ENCODE data around the gene STARD7. TPM values are rescaled to one million over a fixed set of nuclear protein-coding genes. Genes with fewer than 3 reads are reported as not detected.

Gene STARD7
- total and polyA plus RNA-seq, 9 of the 15 experiments (the other 6 are each of a cell fraction or from before 2014, with no cell fraction given), result 90.9 to 196 (median 145) TPM

DNA sequence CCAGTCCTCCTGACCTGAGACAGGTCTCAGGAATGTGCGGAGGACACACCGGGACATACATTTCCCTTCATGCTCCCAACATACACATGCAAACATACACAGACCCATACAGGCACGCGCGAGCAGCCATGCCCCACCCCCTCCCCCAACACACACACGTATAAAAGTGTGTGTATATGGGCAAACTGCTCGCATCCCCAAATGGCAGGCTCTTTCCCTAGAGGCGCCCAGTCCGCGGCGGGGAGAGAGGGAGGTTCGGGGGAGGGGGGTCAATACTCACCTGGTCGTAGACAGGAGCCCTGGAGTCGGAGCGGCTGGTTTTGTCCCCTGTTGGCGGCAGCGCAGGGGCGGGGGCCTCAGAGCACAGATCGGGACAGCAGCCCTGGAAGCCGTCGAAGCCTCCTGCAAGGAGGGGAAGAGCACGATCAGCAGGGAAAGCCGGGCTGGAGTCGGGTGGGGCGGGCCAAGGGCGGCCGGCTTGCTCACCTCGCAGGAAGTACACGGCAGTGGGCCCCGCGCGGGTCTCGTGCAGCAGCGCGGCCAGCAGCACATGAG lies 64.1 kb downstream of the STARD7 start:
- no peak for ATAC-seq
- TF ChIP-seq EZH2 (IDR thresholded peaks at IDR 0.05; ENCODE audit: borderline replicate concordance, low read depth, low read length) (no peak), CBX8 (IDR thresholded peaks at IDR 0.05; ENCODE audit: borderline replicate concordance, extremely low read depth, low read depth, low read length, poor library complexity, severe bottlenecking) (no peak), SRF (CRISPR knock-in tag; IDR thresholded peaks at IDR 0.05) (no peak), KLF10 (CRISPR knock-in tag; IDR thresholded peaks at IDR 0.05) (no peak)
- TF ChIP-seq, protein P1, sequence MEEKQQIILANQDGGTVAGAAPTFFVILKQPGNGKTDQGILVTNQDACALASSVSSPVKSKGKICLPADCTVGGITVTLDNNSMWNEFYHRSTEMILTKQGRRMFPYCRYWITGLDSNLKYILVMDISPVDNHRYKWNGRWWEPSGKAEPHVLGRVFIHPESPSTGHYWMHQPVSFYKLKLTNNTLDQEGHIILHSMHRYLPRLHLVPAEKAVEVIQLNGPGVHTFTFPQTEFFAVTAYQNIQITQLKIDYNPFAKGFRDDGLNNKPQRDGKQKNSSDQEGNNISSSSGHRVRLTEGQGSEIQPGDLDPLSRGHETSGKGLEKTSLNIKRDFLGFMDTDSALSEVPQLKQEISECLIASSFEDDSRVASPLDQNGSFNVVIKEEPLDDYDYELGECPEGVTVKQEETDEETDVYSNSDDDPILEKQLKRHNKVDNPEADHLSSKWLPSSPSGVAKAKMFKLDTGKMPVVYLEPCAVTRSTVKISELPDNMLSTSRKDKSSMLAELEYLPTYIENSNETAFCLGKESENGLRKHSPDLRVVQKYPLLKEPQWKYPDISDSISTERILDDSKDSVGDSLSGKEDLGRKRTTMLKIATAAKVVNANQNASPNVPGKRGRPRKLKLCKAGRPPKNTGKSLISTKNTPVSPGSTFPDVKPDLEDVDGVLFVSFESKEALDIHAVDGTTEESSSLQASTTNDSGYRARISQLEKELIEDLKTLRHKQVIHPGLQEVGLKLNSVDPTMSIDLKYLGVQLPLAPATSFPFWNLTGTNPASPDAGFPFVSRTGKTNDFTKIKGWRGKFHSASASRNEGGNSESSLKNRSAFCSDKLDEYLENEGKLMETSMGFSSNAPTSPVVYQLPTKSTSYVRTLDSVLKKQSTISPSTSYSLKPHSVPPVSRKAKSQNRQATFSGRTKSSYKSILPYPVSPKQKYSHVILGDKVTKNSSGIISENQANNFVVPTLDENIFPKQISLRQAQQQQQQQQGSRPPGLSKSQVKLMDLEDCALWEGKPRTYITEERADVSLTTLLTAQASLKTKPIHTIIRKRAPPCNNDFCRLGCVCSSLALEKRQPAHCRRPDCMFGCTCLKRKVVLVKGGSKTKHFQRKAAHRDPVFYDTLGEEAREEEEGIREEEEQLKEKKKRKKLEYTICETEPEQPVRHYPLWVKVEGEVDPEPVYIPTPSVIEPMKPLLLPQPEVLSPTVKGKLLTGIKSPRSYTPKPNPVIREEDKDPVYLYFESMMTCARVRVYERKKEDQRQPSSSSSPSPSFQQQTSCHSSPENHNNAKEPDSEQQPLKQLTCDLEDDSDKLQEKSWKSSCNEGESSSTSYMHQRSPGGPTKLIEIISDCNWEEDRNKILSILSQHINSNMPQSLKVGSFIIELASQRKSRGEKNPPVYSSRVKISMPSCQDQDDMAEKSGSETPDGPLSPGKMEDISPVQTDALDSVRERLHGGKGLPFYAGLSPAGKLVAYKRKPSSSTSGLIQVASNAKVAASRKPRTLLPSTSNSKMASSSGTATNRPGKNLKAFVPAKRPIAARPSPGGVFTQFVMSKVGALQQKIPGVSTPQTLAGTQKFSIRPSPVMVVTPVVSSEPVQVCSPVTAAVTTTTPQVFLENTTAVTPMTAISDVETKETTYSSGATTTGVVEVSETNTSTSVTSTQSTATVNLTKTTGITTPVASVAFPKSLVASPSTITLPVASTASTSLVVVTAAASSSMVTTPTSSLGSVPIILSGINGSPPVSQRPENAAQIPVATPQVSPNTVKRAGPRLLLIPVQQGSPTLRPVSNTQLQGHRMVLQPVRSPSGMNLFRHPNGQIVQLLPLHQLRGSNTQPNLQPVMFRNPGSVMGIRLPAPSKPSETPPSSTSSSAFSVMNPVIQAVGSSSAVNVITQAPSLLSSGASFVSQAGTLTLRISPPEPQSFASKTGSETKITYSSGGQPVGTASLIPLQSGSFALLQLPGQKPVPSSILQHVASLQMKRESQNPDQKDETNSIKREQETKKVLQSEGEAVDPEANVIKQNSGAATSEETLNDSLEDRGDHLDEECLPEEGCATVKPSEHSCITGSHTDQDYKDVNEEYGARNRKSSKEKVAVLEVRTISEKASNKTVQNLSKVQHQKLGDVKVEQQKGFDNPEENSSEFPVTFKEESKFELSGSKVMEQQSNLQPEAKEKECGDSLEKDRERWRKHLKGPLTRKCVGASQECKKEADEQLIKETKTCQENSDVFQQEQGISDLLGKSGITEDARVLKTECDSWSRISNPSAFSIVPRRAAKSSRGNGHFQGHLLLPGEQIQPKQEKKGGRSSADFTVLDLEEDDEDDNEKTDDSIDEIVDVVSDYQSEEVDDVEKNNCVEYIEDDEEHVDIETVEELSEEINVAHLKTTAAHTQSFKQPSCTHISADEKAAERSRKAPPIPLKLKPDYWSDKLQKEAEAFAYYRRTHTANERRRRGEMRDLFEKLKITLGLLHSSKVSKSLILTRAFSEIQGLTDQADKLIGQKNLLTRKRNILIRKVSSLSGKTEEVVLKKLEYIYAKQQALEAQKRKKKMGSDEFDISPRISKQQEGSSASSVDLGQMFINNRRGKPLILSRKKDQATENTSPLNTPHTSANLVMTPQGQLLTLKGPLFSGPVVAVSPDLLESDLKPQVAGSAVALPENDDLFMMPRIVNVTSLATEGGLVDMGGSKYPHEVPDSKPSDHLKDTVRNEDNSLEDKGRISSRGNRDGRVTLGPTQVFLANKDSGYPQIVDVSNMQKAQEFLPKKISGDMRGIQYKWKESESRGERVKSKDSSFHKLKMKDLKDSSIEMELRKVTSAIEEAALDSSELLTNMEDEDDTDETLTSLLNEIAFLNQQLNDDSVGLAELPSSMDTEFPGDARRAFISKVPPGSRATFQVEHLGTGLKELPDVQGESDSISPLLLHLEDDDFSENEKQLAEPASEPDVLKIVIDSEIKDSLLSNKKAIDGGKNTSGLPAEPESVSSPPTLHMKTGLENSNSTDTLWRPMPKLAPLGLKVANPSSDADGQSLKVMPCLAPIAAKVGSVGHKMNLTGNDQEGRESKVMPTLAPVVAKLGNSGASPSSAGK (IDR thresholded peaks at IDR 0.05), result no peak
- TF ChIP-seq, protein P2, sequence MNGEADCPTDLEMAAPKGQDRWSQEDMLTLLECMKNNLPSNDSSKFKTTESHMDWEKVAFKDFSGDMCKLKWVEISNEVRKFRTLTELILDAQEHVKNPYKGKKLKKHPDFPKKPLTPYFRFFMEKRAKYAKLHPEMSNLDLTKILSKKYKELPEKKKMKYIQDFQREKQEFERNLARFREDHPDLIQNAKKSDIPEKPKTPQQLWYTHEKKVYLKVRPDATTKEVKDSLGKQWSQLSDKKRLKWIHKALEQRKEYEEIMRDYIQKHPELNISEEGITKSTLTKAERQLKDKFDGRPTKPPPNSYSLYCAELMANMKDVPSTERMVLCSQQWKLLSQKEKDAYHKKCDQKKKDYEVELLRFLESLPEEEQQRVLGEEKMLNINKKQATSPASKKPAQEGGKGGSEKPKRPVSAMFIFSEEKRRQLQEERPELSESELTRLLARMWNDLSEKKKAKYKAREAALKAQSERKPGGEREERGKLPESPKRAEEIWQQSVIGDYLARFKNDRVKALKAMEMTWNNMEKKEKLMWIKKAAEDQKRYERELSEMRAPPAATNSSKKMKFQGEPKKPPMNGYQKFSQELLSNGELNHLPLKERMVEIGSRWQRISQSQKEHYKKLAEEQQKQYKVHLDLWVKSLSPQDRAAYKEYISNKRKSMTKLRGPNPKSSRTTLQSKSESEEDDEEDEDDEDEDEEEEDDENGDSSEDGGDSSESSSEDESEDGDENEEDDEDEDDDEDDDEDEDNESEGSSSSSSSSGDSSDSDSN (IDR thresholded peaks at IDR 0.05; ENCODE audit: borderline replicate concordance in 1 of 2, low read depth in 2 of 2, low read length in 2 of 2), result no peak

More for the DNA sequence above, 64.1 kb downstream of the STARD7 start:
- WGBS (ENCODE audit: insufficient coverage, low coverage, missing lambda C conversion rate), result 73% methylated on average over 13 of the region's 35 CpGs
- Histone ChIP-seq H3K9me3 (replicated peaks; ENCODE audit: control insufficient read depth, insufficient read depth, low read depth, low read length) (no peaks in the 10 kb centered on the region), H3K79me2 (ENCODE audit: control insufficient read depth, insufficient read depth, low read length) (no peaks in the 10 kb centered on the region), H4K20me1 (replicated peaks; ENCODE audit: control insufficient read depth, insufficient read depth, low read length) (no peaks in the 10 kb centered on the region), H3K27me3 (ENCODE audit: control insufficient read depth in 2 of 2, insufficient read depth in 2 of 2, low read length in 2 of 2) (peaks cover 0 to 12% of the 10 kb centered on the region in 2 experiments; a peak in 2 of 5 replicates), H3K4me3 (no peak overlapping the region), H2AFZ (ENCODE audit: low read depth, low read length) (no peak overlapping the region), H3K36me3 (ENCODE audit: control insufficient read depth, insufficient read depth, low read length) (no peaks in the 10 kb centered on the region), H3K4me2 (ENCODE audit: insufficient read depth, low read length) (no peak overlapping the region), H3K27ac (ENCODE audit: extremely low read depth, low read depth, low read length) (no peak overlapping the region), H3K4me1 (replicated peaks in 1 of 2; ENCODE audit: control insufficient read depth in 2 of 2, insufficient read depth in 2 of 2, low read length in 2 of 2) (peaks cover 22 to 42% of the 10 kb centered on the region in 2 experiments), H3K9ac (ENCODE audit: insufficient read depth in 1 of 2, low read depth in 2 of 2, low read length in 2 of 2) (no peak overlapping the region; a peak in 1 of 4 replicates), H3K9me1 (ENCODE audit: control insufficient read depth, insufficient read depth, low read length) (no peaks in the 10 kb centered on the region)
- in situ Hi-C loops (cut with MboI), result no loop called here
- intact Hi-C loops (cut with micrococcal nuclease), result no loop called here
- POLR2A ChIA-PET, result no interaction called here
- no TSS peak for BruUV-seq (replicated peaks)
- CTCF ChIA-PET (ENCODE audit: low intra/inter-chr PET ratio), result no interaction called here
- FAIRE-seq (no peak), DNase-seq (ENCODE audit: extremely low read depth in 1 of 4, low spot score in 3 of 4) (no peak)

Measured in K562 (cell line).